GM18499 (cell line): Measurements from ENCODE around the gene FBXO2.
"Not testable (repeated sequence)": the region's sequence is repeated elsewhere in the genome, so short reads cannot be mapped to it uniquely, and the experiment has no call there.

ENCODE experiments used
- ATAC-seq: cut with Tn5 transposase; IDR thresholded peaks from one replicate; pipeline ENCODE4 v1.9.1; 2021; ENCODE audit warnings: moderate number of reproducible peaks; ENCODE audit not compliant: insufficient read depth, unreplicated experiment

FBXO2 gene

DNA sequence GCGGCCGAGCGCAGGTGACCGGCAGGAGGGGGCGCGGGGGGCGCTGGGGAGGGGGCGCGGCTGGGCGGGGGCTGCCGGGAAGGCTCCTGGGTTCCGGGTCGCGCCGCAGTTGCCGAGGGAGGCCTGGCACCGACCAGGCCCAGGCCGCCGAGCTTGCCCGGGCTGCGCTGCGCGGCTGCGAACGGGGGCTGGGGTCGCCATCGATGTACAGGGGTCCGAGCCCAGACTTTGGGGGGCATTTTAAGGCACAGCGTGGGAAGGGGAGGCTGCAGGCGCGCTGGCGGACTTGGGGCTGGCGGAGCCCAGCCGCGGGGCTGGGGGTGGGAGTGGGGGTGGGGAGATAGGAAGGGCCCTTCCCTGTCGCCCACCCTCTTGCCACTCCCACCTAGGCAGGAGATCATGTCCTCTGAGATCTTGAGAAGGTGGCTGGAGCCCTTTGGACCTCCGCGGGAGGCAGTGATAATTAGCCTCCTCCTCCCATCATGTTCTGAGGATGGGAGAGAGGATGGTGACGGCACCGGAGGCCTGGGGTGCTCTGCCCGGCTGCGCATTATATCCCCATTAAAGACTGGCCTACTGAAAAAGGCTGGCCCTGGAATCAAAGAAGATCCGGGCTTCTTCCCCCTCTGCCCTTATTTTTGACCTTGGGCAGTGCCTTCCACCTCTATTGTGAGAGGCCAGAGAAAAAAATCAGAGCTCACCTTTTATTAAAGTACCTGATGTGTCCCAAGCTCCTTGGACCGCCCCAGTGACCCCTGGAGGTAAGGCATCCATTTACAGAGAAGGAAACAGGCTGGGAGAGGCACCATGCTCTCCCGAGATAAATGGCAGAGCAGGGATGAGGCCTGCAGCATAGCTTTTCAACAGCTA lies 945 bp upstream of the FBXO2 start:
- no peak for ATAC-seq

DNA sequence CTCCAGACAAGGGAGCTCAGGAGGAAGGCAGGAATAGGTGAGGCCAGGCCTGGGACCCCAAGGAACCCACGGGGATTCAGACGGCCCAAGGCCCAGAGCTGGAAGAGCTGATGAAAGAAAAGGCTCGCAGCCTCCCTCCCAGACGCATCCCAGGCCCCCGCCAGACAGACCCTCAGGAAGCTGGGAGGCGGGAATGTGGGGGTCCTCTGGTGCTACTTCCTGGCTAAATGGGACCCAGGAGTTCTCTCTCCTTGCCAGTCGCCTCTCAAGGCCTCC lies 430 bp downstream of the FBXO2 start:
- no peak for ATAC-seq

DNA sequence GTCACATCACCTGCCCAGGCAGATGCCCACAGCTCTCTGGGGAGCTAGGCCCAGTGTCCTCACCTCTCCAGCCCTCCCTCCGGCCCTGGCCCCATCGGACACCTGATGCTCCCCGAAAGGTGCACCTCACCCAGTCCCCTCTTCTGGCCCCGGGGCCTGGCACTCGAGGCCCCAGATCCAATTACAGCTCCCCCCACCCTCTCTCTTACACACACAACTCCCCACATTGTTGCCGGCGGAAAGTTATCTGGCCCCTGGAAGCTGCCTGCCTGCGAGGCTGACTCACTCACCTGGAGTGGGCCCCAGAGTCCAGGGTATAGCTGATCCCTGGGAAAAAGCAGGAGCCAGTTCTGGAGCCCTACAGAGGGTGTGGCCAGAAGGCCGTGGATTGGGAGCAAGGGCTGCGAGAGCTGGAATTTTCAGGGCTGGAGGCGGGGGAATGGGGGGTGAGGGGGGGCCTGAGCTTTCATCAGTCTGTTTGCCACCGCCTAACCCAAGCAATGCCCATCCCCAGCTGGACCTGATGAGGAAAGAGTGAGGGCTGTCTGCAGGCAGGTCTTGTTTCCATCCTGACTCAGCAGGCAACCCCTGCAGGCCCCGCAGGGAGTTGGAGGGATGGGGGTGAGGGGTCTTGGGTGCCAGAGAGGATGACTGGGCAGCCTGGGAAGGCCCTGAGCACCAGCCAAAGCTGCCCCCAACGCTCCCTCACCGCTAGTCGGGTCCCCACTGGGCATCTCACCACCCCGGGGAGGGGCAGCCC lies 948 bp downstream of the FBXO2 start:
- ATAC-seq: no peak

DNA sequence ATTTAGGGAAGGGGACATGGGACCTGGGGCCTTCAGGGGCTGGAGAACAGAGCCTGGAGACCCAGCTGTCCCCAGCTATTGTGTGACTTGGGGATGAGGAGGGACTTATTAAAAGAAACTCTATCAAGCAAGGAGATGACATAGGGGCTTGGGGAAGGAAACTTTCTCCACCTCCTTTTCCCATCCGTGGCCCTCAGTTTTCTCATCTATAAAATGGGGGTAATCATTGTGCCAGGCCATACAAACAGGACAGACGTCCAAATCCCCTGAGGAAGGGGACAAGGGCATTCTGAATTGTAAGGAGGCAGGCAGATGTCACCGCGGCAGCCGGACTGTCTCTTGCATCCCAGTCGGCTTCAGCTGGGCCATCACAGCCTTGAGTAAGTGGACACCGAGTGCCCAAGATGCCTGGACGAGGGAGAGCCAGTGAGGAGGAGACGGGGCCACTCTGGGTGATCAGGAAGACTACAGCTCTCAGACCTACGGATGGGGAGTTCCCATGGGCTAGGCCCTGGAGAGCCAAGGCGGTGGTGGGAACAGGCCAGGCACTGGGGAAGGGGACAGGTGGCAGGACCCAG lies 1.9 kb downstream of the FBXO2 start:
- no peak for ATAC-seq

DNA sequence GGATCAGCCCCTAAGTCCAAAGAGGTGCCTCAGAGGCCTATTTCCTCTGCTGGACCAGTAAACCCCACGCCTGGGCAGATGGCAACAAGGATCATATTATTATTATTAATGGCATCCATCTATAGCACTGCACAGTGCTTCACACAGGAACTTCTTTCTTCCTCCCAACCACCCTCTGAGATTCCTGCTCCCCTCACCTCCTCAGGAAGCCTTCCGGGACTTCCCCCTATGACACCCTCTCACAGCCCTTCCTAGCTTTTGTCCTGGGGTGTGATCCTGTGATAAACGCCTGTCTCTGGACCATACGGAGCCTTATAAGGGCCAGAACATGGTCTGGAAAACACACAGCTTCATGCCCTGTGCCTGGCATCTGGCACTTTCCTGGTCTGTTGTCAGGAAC lies 3.2 kb downstream of the FBXO2 start:
- ATAC-seq: no peak

DNA sequence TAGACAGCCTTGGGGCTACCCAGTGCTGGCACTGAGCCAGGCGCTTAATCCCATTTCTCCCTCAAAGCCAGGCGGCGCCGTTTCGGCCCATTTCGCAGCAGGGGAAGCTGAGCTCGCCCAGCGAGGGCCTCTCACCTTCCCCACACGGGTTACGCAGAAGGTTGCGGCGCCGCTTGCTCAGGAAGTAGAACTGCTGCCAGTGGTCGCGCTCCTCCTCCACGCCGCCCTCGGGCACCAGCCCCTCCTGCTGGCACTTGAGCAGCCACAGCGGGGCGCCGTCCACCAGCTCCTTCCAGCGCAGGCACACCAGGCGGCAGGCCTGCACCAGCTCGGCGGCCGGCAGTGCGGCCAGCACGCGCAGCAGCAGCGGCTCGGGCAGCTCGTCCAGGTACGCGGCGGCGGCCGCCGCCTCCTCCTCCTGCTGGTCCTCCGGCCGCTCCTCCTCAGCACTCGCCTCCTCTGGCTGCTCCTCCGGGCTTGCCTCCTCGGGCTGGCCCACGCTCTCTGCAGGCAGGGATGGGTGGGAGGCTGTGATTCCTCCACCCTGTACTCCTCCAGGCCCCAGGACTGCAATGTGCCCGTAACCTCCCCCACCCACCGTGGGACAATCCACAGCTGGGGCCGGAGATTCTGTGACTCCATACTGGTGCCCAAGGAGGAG lies 3.8 kb downstream of the FBXO2 start:
- ATAC-seq: no peak

DNA sequence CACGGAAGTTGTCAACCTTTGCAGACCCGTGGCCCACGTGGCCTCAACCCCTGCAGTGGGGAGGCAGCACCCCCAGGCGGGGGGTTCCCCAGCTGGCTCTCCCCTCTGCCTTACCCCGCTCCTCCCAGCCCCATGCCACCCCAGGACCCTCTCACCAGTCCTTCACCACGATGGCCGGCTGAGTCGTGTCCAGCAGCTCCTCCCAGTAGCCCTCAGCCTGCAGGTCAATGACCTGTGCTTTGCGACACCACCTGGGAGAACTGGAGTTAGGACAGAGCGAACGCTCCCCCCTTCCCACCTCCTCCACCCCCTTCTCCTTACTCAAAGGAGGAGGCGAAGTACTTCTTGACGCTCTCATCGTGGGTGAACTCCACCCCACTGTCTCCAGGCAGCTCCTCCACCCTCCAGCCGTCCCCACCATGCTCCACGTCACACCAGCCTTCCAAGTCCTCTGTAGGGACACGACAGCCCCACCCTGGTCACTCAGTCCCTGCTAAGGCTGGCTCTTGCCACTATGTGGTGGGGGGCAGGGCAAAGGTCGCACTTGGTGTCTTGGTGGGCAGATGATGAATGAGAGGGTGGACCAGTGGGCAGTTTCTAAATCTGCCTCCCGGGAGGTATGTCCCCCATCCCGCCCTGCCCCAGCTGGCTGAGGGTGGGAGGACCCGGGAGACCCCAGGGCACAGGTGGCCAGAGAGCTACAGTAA lies 4.5 kb downstream of the FBXO2 start:
- ATAC-seq: no peak

DNA sequence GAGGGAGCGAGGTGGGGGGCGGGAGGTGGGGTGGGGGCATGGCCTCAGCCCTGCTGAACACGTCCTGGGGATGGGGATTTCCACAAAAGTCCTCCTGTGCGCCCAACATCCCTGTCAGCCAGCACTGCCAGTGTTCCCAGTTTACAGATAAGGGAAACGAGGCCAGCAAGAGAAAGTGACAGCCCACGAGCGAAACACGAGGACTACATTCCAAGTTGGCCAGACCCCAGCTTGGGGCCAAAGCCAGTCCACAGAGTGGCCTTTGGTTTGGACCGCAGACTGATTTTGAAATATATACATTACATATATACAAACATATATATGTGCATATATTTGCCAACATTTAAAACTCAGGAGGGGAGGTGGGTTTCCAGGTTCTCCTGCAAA lies 5.0 kb downstream of the FBXO2 start:
- ATAC-seq: no peak

DNA sequence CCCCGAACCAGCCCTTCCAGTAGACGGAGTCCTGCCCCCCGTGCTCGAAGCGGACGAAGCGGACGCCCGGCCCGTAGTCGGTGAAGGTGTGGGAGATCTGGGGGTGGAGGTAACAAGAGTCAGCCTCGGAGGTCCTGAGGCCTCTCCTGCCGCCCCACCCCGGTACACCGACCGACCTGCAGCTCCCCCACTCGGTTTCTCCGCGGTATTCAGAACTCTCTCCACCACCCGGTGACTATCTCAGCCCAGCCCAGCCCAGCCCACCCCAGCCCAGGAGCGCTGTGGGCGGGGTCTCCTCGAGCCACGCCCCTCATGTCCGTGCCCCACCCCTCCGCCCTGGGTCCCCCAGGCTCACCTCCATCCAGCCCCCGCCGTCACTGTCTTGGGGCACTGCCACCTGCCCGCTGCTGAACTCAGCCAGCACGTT lies 5.5 kb downstream of the FBXO2 start:
- no peak for ATAC-seq

DNA sequence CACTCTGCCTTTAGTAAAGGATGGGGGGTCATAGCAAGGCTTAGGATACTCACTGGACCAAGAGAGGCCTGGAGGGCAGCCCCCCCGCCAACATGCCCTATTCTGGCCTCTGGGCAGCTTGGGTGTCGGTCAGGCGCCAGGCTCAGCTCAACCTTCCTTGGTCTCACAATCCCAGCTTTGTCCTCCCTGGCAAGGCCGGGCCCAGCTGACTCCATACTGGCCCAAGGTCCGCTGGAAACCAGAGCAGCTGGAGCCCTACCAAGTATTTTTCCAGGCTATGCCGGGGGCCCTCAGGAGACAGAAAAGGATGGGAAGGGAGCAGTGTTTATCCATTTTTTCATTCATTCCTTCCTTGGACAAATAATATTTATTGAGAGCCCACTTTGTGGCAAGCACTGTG lies 6.2 kb downstream of the FBXO2 start:
- no peak for ATAC-seq

DNA sequence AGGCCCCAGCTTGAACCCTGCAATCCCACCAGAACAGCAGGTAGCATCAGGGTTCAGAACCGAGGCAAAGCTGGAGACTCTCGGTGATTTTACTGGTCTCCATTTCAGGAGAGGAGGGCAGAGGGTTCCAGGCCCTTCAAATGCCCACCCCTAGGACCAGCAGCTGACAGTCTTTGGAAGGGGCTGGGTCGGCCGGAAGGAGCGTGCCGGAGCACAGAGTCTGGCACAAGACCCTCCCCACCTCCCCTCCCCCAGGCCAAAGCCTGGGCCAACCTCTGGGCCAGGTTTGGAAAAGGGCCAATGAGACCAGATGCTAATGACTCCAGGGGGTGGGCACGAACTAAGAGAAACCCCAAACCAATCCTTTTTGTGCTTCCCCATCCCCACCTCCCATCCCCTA lies 6.9 kb downstream of the FBXO2 start:
- no peak for ATAC-seq

DNA sequence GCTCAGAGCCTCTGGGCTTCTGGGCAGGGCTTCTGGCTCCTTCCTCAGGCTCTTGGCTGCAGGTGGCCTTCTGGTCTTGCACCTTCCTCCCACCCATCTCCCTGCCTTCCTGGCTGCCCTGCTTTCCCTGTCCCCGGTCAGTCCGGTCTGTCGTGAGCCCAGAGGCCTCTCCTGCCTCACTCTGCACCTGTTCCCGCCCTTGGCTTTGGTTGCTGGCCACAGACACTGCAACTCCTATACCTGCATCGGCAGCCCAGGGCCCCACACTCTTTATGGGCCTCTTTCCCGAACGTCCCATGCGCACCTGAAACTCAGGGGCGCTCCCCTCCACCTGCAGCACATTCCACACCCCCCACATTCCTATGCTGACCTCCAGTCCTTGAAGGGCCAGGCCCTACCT lies 7.9 kb downstream of the FBXO2 start:
- no peak for ATAC-seq

DNA sequence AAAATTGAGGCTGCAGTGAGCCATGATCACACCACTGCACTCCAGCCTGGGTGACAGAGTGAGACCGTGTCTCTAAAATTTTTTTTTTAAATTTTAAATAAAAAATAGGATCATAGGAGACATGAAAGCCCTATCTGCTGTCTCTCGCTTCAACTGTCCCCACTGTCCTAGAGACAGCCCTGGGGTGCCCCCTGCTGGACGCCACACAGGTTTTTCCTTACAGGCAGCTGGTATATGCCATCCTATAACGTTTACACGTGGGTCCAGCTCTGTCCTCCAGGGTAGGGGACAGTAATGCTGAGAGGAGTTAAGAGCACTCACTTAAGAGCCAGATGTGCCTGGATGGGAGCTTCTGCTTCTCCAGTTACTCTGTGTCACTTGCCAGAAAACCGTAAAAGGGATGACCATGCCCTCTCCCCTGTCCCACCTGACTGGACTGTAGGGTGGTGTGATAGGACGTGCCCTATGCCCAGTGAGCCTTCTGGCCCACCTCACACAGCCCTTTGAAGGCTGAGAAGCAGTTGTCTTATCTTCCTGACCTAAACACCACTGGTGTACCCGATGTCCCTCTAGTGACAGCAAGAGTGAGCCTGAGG lies 8.5 kb downstream of the FBXO2 start:
- no peak for ATAC-seq

DNA sequence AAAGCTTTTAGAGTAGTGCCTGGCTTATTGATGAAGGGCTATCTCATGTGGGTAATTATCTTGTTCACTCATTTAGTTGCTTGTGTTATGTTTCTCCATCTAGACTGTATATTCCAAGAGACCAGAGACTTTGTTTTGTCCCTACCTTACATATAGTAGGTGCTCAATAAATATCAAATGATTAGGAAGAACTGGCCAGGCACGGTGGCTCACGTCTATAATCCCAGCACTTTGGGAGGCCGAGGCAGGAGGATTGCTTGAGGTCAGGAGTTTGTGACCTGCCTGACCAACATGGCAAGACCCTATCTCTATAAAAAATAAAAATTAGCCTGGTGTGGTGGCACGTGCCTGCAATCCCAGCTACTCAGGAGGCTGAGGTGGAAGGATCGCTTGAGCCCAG lies 9.0 kb downstream of the FBXO2 start:
- no peak for ATAC-seq

DNA sequence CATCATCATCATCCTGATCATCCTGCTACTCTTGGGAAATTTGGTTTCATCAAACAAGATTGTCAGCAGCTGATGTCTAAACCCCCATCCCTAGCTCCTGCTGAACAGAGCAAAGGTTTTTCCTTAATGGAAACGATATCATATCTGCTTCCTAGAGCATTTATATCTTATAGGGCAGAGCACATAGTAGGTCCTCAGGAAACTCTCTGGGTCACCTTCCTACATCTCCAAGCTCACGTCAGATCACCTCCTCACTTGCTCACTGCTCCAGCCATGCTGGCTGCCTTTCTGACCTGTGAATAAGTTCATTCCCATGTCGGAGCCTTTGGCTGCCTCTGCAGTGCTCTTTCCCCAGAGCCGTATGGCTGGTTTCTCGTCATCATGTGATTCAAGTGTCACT lies 10.4 kb downstream of the FBXO2 start:
- ATAC-seq: no peak

DNA sequence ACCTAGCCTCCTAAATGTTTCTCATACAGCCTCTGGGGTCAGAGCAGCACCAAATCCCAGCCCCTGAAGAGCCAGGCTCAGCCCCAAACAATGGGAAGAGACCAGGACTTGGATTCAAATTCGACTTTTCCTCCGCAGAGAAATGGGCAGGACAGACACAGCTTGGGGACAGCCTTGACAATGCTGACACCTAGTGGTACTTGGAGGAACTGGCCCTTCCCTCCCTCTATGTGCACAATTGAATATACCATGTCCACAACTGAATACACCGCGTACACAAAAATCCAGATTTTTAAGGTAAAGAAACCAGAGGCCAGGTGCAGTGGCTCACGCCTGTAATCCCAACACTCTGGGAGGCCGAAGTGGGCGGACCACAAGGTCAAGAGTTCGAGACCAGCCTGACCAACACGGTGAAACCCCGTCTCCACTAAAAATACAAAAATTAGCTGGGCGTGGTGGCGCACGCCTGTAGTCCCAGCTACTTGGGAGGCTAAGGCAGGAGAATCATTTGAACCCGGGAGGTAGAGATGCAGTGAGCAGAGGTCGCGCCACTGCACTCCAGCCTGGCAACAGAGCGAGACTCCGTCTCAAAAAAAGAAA lies 11.7 kb downstream of the FBXO2 start:
- not testable (repeated sequence) for ATAC-seq

DNA sequence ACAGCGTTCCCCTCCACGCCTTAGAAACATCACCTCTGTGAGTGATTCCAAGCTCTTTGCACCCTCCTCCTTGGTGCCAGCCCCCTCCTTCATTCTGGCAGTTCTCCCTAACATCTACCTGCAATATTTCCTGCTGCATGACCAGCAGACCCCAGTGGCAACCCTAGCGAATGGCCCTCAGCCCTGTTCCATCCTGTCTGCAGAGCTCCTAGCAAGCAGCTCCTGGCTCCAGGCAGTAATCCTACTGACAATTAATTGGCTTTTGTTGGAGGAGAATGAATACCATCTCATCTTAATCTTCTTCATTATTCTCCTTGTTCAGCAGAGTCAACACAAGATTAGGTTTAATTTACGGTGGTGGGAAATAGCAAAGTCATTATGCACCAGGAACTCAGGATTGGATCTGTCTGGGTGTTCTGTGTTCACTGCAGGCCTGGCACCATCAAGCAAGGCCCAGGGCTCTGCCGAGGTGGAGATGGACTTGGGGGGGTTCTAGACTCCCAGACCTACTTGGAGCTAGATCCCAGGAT lies 12.4 kb downstream of the FBXO2 start:
- ATAC-seq: no peak

DNA sequence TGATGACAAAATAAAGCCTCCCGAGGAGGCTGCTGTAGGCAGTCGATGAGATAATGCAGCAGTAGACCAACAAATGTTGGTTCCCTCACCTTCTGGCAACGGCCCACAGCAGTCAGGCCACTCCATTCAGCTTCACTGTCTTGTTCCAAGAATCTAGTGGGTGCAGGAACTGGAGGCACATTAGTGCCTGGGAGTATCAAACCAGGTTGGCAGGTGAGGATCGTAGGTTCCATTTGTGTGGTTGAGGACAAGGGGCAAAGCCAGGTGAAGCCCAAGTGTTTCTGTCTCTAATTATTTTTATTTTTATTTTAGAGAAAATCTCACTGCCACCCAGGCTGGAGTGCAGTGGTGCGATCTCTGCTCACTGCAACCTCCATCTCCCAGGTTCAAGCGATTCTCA lies 13.3 kb downstream of the FBXO2 start:
- no peak for ATAC-seq

DNA sequence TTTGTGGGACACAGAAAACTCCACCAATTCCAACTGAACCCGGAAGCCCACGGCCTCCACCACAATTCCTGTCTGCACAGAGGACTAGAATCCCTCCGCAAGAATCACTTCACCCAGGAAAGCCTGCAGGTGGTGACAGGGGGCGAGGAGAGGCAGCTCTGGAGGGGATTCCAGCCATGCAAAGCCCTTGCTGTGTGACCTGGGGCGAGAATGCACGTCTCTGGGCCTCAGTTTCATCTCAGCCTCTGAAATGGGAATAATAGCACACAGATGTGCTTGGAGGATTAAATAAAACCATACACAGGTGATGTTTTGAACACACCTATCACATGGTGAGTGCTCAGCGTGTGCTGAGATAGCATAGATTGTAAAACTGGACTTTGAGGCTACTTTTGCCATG lies 14.1 kb downstream of the FBXO2 start:
- ATAC-seq: no peak

DNA sequence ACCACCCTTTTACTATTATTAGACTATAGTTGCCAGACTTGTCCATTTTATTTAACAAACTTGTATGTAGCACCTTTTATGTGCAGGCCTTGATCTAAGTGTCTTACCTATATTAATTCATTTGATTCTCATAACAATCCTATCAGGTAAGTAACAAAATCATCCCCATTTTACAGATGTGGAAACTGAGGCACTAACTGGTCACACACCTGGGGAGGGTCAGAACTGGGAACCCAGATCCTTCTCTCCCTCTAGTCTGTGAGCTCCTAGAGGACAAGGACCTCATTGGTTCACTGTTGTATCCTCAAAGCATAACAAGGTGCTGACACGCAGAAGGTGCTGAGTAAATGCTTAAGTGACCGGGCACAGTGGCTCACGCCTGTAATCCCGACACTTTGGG lies 14.9 kb downstream of the FBXO2 start:
- no peak for ATAC-seq
